ENCODE measurements around the gene AIF1.

The AIF1 gene

DNA sequence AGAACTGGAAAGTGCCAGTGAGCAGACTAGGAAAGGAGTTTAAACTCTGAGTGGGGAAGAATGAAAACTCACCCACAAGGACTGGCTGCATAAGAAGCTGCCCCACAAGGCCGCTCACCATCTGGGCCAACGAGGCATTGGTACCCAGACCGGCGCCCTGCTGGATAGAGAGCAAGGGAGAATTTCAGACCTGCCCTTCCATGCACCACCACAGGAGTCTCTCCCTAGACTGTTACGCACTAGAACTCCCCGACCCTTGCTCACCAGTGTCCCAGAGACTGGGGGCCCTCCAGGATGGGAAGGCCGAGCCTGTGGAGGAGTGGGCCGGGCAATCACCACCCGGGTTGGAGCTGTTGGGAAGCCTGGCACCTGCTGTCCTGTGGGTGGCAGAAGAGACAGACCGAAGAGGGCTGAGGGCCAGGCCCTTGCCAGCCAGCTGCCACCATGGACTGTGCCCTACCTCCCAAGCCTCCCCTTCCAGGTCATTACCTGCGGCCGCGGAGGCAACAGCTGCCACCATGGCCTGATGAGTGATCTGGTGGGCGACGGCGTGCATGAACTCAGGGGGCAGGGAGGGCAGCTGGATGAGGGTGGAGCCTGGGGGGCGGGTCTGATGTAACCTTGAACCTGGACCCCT lies 28.9 kb downstream of the AIF1 start:
- H3K4me3 ChIP-seq (ENCODE audit: low read depth, low read length) = no peak overlapping the region
- DNase-seq (ENCODE audit: low read depth) = no peak
- TF ChIP-seq, protein P1, sequence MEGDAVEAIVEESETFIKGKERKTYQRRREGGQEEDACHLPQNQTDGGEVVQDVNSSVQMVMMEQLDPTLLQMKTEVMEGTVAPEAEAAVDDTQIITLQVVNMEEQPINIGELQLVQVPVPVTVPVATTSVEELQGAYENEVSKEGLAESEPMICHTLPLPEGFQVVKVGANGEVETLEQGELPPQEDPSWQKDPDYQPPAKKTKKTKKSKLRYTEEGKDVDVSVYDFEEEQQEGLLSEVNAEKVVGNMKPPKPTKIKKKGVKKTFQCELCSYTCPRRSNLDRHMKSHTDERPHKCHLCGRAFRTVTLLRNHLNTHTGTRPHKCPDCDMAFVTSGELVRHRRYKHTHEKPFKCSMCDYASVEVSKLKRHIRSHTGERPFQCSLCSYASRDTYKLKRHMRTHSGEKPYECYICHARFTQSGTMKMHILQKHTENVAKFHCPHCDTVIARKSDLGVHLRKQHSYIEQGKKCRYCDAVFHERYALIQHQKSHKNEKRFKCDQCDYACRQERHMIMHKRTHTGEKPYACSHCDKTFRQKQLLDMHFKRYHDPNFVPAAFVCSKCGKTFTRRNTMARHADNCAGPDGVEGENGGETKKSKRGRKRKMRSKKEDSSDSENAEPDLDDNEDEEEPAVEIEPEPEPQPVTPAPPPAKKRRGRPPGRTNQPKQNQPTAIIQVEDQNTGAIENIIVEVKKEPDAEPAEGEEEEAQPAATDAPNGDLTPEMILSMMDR (IDR thresholded peaks at IDR 0.05; ENCODE audit: low read depth, low read length, missing control alignments) = no peak

DNA sequence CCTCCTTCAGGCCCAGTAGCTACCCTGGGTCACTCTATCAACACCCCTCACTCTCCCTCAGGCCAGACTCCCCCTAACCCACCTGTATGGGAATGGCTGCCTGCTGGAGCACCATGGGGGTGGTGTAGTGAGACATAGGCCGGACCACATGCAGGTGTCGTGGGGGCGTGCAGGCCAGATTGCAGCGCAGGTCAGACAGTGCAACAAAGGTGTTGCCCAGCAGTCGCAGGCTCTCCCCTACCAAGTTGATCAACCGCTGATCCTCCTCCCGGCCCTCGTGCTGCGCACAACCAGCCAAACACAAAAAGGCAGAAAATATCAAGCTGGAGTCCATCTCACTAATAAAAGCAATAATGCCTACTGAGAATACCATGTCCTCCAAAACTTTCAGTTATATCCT lies 30.3 kb downstream of the AIF1 start:
- TF ChIP-seq, protein P1 (IDR thresholded peaks at IDR 0.05; ENCODE audit: low read depth, low read length, missing control alignments) = no peak
- DNase-seq (ENCODE audit: low read depth) = no peak
- H3K4me3 ChIP-seq (ENCODE audit: low read depth, low read length) = no peak overlapping the region

DNA sequence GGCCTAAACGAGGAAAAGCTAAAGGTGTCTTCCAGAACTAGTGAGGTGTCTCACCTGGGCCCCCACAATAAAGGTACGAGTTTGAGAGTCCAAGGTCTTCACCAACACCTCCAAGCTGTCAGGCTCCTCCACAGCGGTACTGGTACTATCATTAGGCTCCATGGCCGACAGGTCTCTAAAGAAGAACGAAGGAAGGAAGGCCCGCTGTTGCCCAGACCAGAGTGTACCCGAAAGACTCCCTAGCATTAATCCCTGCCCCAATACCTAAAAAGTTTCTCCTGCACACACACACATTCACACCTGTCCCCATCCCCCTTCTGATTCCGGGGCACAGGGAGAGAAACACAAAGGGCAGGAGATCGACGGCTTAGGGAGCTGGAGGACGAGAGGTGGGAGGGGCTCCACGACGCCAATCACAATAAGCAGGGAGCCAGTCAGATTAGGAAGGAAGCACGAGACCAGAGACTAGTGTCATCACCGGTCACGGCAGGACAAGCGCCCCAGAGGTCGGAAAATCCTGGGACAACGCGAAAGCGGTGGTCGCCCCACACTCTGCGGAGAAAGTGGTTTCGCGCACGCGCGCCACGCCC lies 36.7 kb downstream of the AIF1 start:
- no peak for DNase-seq (ENCODE audit: low read depth)
- TF ChIP-seq, protein P1 (IDR thresholded peaks at IDR 0.05; ENCODE audit: low read depth, low read length, missing control alignments) = no peak
- peak overlapping the region; percentile 59 for H3K4me3 ChIP-seq (ENCODE audit: low read depth, low read length)

DNA sequence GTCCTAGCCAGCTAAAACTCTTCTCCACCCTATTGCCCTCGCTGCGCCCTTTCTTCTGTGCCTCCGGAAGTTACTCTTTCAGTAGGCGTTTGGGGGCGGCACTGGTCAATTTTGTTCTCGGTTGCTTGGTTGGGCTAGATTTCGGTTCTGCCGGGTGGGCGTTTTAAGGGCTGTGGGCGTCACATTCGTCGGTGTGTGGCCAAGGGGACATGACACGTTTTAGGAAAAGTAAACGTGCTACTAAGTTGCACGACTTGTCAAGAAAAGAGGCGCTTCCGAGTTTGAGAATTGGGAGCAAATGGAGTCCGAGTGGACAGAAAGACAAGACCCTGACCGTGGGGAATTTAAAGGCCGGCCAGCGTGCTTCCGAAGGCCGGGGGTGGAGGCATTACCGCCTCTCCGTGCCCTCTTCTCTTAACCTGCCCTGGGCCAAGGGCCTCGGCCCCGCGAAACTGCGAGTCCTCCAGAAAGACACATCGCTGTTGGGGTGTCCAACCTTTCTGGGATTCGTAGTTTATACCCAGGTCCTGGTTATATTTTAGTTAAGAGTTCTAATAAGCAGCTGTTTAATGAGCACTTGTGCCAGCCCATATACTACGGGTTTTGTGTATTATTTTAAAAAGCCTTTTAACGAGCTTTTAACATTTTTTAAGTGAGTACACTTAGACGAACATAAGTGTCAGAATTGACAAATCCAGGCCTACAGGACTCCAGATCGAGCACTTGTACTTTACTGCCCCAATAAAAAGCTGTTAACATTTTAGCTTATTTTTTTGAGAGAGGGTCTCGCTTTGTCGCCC lies 38.1 kb downstream of the AIF1 start:
- DNase-seq (ENCODE audit: low read depth) = peak; percentile 90
- TF ChIP-seq, protein P1 (IDR thresholded peaks at IDR 0.05; ENCODE audit: low read depth, low read length, missing control alignments) = no peak
- H3K4me3 ChIP-seq (ENCODE audit: low read depth, low read length) = peak overlapping the region; percentile 59

DNA sequence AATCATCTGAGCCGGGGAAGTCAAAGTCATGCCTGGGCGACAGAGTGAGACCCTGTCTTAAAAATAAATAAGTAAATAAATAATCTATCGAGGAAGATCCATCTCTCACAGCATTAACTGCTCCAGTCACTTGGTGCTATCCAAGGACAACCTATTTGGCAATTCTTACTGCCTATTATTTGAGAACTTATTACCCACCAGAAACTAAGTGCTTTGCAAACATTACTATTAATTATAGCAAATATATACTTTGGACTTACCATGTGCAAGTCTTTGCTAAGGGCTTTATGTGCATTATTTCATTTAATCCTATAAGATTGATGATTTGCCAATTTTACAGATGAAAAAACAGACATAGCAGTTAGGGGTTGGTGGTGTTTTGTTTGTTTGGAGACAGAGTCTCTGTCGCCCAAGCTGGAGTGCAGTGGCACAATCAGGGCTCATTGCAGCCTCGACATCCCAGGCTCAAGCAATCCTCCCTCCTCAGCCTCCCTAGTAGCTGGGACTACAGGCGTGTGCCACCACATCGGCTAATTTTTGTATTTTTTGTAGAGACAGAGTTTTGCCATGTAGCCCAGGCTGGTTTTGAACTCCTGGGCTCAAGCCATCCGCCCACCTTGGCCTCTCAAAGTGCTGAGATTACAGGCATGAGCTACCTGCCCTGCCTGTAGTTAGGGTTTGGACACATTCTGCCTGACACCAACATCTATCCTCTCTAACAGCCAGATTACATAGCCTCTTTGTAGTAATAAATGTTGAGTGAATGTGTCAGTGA lies 39.7 kb downstream of the AIF1 start:
- no peak for DNase-seq (ENCODE audit: low read depth)
- TF ChIP-seq, protein P1 (IDR thresholded peaks at IDR 0.05; ENCODE audit: low read depth, low read length, missing control alignments) = no peak
- no peak overlapping the region for H3K4me3 ChIP-seq (ENCODE audit: low read depth, low read length)

DNA sequence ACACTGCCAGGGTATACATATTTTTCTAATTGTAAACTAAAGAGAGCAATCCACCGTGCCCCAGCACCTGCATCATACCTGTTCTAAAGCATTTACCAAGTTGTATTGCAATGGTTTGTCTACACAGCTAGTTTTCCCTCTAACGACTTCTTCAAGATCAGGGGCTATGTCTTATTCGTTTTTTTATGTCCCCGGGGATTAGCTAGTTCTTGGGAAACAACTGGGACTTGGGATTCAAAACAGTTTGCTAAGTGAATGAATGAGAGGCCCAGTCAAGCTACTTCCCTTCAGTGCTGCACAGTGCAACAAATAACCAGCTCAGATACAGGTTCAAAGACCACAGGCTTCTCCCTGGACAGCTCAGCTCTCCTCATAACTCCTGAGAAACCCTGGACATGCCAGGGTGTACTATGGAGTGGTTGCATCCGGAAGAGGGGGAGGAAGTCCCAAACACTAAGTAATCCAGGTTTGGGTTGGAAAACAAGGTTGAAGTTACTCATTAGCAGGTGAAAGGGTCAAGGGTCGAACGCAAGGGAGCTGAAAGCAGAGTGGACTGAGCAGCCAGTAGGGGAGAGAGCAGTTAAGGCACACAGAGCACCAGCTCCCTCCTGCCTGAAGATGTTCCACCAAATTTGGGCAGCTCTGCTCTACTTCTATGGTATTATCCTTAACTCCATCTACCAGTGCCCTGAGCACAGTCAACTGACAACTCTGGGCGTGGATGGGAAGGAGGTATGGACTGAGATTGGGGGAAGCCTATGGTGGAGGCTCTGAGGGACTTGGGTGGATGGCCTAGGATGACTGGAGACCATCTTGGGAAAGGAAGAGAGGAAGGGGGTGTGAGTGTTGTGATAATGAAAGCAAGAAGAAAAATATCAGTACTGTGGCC lies 40.6 kb downstream of the AIF1 start, which contains the start of gene APOM:
TSS of gene APOM (plus strand) at position 546 of the 889 bp plus-strand sequence. CDS start at position 619, 73 bp downstream.
- TF ChIP-seq, protein P1 (IDR thresholded peaks at IDR 0.05; ENCODE audit: low read depth, low read length, missing control alignments) = no peak
- H3K4me3 ChIP-seq (ENCODE audit: low read depth, low read length) = no peak within 1 kb of the TSS
- DNase-seq (ENCODE audit: low read depth) = no peak
